Measurements from ENCODE around the gene FYN.
A peak's percentile ranks its signal among the peaks of the same experiment; 100 is the strongest.

FYN gene

GRCh38 chr6:111870742-111871064, 2.5 kb downstream of the FYN start:
- no peak overlapping the region for H3K4me3 ChIP-seq
- H3K9me3 ChIP-seq: no peaks in the 10 kb centered on the region
- no peak for DNase-seq
- H3K36me3 ChIP-seq: no peaks in the 10 kb centered on the region
- no peak for TF ChIP-seq CTCF (IDR thresholded peaks at IDR 0.05)
- no peaks in the 10 kb centered on the region for H3K27me3 ChIP-seq
- H3K4me1 ChIP-seq: peaks cover 0 to 20% (median 12%) of the 10 kb centered on the region in 4 donors
- H3K27ac ChIP-seq: peak overlapping the region in 1 of 2 donors; percentile 69
- intact Hi-C loops (cut with DNase I; ENCODE audit: low total_unique reads): loop anchor here (5.0 to 10.0 kb wide), 3 partner anchors 124 to 172 kb away; no protein-coding TSS in a partner anchor

GRCh38 chr6:111870051-111870741, 3.1 kb downstream of the FYN start:
- no peaks in the 10 kb centered on the region for H3K27me3 ChIP-seq
- no peak overlapping the region for H3K27ac ChIP-seq
- no peak for TF ChIP-seq CTCF (IDR thresholded peaks at IDR 0.05)
- H3K4me3 ChIP-seq: no peak overlapping the region
- peaks cover 0 to 20% (median 12%) of the 10 kb centered on the region in 4 donors for H3K4me1 ChIP-seq
- H3K9me3 ChIP-seq: no peaks in the 10 kb centered on the region
- no peaks in the 10 kb centered on the region for H3K36me3 ChIP-seq
- intact Hi-C loops (cut with DNase I; ENCODE audit: low total_unique reads): loop anchor here (5.0 to 10.0 kb wide), 3 partner anchors 125 to 172 kb away; no protein-coding TSS in a partner anchor
- no peak for DNase-seq

GRCh38 chr6:111866857-111867256, 6.4 kb downstream of the FYN start:
- H3K9me3 ChIP-seq: no peaks in the 10 kb centered on the region
- TF ChIP-seq CTCF (IDR thresholded peaks at IDR 0.05): no peak
- no peaks in the 10 kb centered on the region for H3K27me3 ChIP-seq
- no peak overlapping the region for H3K27ac ChIP-seq
- no peaks in the 10 kb centered on the region for H3K36me3 ChIP-seq
- H3K4me1 ChIP-seq: peaks cover 0 to 6% (median 4%) of the 10 kb centered on the region in 4 donors
- no peak overlapping the region for H3K4me3 ChIP-seq
- intact Hi-C loops (cut with DNase I; ENCODE audit: low total_unique reads): no loop called here
- no peak for DNase-seq

GRCh38 chr6:111865909-111866546, 7.2 kb downstream of the FYN start:
- TF ChIP-seq CTCF (IDR thresholded peaks at IDR 0.05): no peak
- Histone ChIP-seq H3K9me3 (no peaks in the 10 kb centered on the region), H3K27ac (no peak overlapping the region), H3K4me1 (no peaks in the 10 kb centered on the region), H3K27me3 (no peaks in the 10 kb centered on the region), H3K4me3 (no peak overlapping the region), H3K36me3 (no peaks in the 10 kb centered on the region)
- intact Hi-C loops (cut with DNase I; ENCODE audit: low total_unique reads): no loop called here
- no peak for DNase-seq

- intact Hi-C loops (cut with DNase I; ENCODE audit: low total_unique reads): no loop called here
- H3K36me3 ChIP-seq: no peaks in the 10 kb centered on the region
- H3K4me3 ChIP-seq: no peak overlapping the region
- no peaks in the 10 kb centered on the region for H3K27me3 ChIP-seq
- no peak for DNase-seq
- H3K4me1 ChIP-seq: no peaks in the 10 kb centered on the region
- TF ChIP-seq CTCF (IDR thresholded peaks at IDR 0.05): no peak
- no peak overlapping the region for H3K27ac ChIP-seq
- H3K9me3 ChIP-seq: no peaks in the 10 kb centered on the region
Observed at GRCh38 chr6:111865049-111865585, 8.1 kb downstream of the FYN start.
